NB4 (cell line): ENCODE results near the gene PBXIP1.

ENCODE experiments used
- DNase-seq: peaks from one replicate; pipeline ENCODE4 v3.0.0; 2010; ENCODE audit warnings: low read depth
- H3K4me3 ChIP-seq: one replicate; pipeline ENCODE4 v1.5.1; 2011; ENCODE audit warnings: mild to moderate bottlenecking, low read depth, low read length, moderate library complexity
- CTCF ChIP-seq: IDR thresholded peaks from one replicate; pipeline ENCODE4 v1.5.1; 2012; ENCODE audit warnings: low read depth, low read length
- MYC ChIP-seq: IDR thresholded peaks from 2 replicates; pipeline ENCODE4 v1.6.1; 2011; ENCODE audit warnings: low read depth, low read length
- POLR2A ChIP-seq: IDR thresholded peaks from 2 replicates; pipeline ENCODE4 v1.6.1; 2011; ENCODE audit warnings: mild to moderate bottlenecking; ENCODE audit not compliant: insufficient read length; ENCODE audit errors: extremely low read depth
- TF ChIP-seq, protein P1 (sequence below): IDR thresholded peaks from 2 replicates; pipeline ENCODE4 v1.6.1; 2011; ENCODE audit warnings: low read depth, low read length

PBXIP1 gene

GRCh38 chr1:155002464-155003226 lies 46.7 kb upstream of the PBXIP1 start, which contains the start of gene ZBTB7B:
ZBTB7B (plus strand) TSS chr1:155002802; CDS start chr1:155014661, 11,859 bp downstream.
- TF ChIP-seq MYC (no peak), CTCF (no peak)
- peak; percentile 57 for DNase-seq
- peak within 1 kb of the TSS; percentile 83 for H3K4me3 ChIP-seq

GRCh38 chr1:155001675-155002463 lies 46.0 kb upstream of the PBXIP1 start:
- TF ChIP-seq CTCF, result peak; percentile 59
- TF ChIP-seq POLR2A, result no peak
- DNase-seq, result peak; percentile 99

GRCh38 chr1:155001425-155001674 lies 45.5 kb upstream of the PBXIP1 start:
- no peak for DNase-seq
- peak overlapping the region; percentile 80 for H3K4me3 ChIP-seq
- TF ChIP-seq, protein P1, sequence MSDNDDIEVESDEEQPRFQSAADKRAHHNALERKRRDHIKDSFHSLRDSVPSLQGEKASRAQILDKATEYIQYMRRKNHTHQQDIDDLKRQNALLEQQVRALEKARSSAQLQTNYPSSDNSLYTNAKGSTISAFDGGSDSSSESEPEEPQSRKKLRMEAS, result no peak
- TF ChIP-seq POLR2A (no peak), CTCF (no peak)

More at GRCh38 chr1:155001675-155002463, 46.0 kb upstream of the PBXIP1 start:
- H3K4me3 ChIP-seq, result peak overlapping the region; percentile 80

DNA sequence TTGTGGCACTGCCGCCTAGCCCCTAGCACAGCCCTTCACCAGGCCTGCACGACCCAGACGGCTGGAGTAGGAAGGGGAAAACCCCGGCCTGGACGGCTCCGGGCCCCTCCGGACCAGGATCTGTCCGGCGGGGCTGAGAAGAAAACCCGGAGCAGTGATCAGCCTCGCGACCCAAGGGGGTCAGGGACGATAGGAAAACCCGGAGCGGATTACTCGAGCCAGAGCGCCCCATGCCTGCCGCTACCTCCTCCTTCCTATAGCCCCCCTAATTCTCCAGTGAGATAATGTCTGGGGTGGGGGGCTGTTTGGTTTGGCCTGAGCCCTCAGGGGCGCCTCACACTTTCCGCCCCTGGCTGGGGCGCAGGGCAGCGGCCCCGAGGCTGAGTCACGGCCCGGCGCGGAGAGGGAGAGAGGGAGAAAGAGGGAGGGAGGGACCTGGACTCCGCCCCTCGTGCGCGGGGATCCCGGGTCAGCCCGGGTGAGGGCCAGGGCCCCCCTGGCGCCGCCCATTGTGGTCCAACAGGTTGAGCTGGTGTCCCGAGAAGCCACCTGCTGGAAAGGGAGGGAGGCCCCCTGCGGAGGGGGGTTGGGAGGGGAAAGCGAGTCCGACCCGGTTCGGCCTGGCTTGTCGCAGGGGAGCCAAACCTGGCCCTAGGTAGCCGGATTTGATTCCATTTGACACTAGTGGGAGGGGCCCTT lies 45.0 kb upstream of the PBXIP1 start:
- H3K4me3 ChIP-seq, result peak overlapping the region; percentile 80
- DNase-seq, result peak; percentile 94
- TF ChIP-seq MYC, result peak; percentile 58
- TF ChIP-seq, protein P1, result peak; percentile 44; the same call in 1 of the 2 replicates
- TF ChIP-seq CTCF, result no peak
- TF ChIP-seq POLR2A, result peak; percentile 38

GRCh38 chr1:155000411-155000725 lies 44.5 kb upstream of the PBXIP1 start:
- H3K4me3 ChIP-seq, result peak overlapping the region; percentile 80
- TF ChIP-seq CTCF (no peak), MYC (0 out of 2 replicates have a peak, but pooled peaks have one; percentile 4), POLR2A (no peak)
- TF ChIP-seq, protein P1, result no peak
- no peak for DNase-seq
